NB4 (cell line): ENCODE results near the gene ZNF668.

ENCODE experiments used
- DNase-seq: peaks from one replicate; pipeline ENCODE4 v3.0.0; 2010; ENCODE audit warnings: low read depth
- H3K4me3 ChIP-seq: one replicate; pipeline ENCODE4 v1.5.1; 2011; ENCODE audit warnings: mild to moderate bottlenecking, low read depth, low read length, moderate library complexity
- CTCF ChIP-seq: IDR thresholded peaks from one replicate; pipeline ENCODE4 v1.5.1; 2012; ENCODE audit warnings: low read depth, low read length
- MAX ChIP-seq: IDR thresholded peaks from 2 replicates; pipeline ENCODE4 v1.6.1; 2011; ENCODE audit warnings: low read depth, low read length
- MYC ChIP-seq: IDR thresholded peaks from 2 replicates; pipeline ENCODE4 v1.6.1; 2011; ENCODE audit warnings: low read depth, low read length
- POLR2A ChIP-seq: IDR thresholded peaks from 2 replicates; pipeline ENCODE4 v1.6.1; 2011; ENCODE audit warnings: mild to moderate bottlenecking; ENCODE audit not compliant: insufficient read length; ENCODE audit errors: extremely low read depth

Gene ZNF668

GRCh38 chr16:31082368-31083045, 8.5 kb upstream of the ZNF668 start:
- no peak overlapping the region for H3K4me3 ChIP-seq
- TF ChIP-seq MYC (no peak), CTCF (no peak), MAX (no peak)
- DNase-seq: no peak

- TF ChIP-seq MYC (no peak), POLR2A (no peak), CTCF (no peak), MAX (no peak)
- DNase-seq: peak; percentile 41
- H3K4me3 ChIP-seq: no peak overlapping the region
These were observed 7.7 kb upstream of the ZNF668 start for GRCh38 chr16:31081428-31082351.

- TF ChIP-seq POLR2A (no peak), MYC (no peak), MAX (no peak), CTCF (no peak)
- peak; percentile 59 for DNase-seq
- H3K4me3 ChIP-seq: peak overlapping the region; percentile 56
These were observed 6.8 kb upstream of the ZNF668 start for GRCh38 chr16:31080756-31081419.

- peak overlapping the region; percentile 56 for H3K4me3 ChIP-seq
- no peak for DNase-seq
- TF ChIP-seq POLR2A (no peak), CTCF (no peak), MYC (no peak), MAX (no peak)
These were observed 6.1 kb upstream of the ZNF668 start for GRCh38 chr16:31080035-31080629.

GRCh38 chr16:31079342-31079944, 5.4 kb upstream of the ZNF668 start:
- peak overlapping the region; percentile 56 for H3K4me3 ChIP-seq
- DNase-seq: peak; percentile 95
- TF ChIP-seq MYC (peak; percentile 96), MAX (peak; percentile 93), POLR2A (peak; percentile 36), CTCF (peak; percentile 10)
